GM12801 (cell line): ENCODE measurements around the gene SLC34A1.

Experiments
- TF ChIP-seq, protein P1 (sequence below): IDR thresholded peaks from one replicate; pipeline ENCODE4 v1.5.1; 2011; ENCODE audit warnings: control low read depth; ENCODE audit not compliant: insufficient read length; ENCODE audit errors: extremely low read depth

SLC34A1 gene

GRCh38 chr5:177367323-177367848 is 16.8 kb upstream of the SLC34A1 start:
- TF ChIP-seq, protein P1, sequence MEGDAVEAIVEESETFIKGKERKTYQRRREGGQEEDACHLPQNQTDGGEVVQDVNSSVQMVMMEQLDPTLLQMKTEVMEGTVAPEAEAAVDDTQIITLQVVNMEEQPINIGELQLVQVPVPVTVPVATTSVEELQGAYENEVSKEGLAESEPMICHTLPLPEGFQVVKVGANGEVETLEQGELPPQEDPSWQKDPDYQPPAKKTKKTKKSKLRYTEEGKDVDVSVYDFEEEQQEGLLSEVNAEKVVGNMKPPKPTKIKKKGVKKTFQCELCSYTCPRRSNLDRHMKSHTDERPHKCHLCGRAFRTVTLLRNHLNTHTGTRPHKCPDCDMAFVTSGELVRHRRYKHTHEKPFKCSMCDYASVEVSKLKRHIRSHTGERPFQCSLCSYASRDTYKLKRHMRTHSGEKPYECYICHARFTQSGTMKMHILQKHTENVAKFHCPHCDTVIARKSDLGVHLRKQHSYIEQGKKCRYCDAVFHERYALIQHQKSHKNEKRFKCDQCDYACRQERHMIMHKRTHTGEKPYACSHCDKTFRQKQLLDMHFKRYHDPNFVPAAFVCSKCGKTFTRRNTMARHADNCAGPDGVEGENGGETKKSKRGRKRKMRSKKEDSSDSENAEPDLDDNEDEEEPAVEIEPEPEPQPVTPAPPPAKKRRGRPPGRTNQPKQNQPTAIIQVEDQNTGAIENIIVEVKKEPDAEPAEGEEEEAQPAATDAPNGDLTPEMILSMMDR, result no peak

- TF ChIP-seq, protein P1, result no peak
Observed at GRCh38 chr5:177367981-177368868, 16.0 kb upstream of the SLC34A1 start.

DNA sequence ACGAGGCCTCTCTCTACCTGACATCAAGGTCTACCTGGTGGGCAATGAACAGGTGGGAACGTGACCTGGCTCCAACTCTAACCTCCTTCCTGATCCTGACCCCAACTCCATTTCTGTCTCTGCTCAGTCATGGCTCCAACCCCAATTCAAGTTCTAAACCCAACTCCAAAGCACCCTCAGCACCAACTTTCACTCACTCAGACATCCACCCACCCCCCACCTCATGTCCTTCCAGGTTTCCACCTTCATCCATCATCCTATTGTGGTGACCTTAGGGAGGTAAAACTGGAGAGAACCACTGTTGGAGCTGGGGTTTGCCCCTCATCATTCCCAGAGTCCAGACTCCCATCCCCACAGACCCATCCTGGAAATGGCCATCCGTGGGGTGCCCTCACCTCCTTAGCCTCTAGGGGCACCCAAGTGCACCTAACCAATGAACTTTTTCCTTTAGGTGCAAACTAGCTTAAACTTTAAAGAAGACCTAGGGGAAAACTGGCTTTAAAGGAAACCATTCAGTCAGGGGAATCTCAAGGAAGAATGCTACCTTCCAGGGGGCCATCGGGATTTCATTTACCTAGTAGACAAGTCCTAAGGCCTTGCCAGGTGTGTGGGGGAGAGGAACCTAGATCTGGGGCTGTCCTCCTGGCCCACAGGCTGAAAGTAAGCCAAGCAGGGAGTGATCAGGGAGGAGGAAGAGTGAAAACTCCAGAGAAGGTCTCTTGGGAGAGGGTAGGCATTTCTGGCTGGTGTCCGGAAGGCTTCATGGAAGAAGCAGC is 15.2 kb upstream of the SLC34A1 start:
- TF ChIP-seq, protein P1, result no peak

- TF ChIP-seq, protein P1, result no peak
Observed at GRCh38 chr5:177369645-177370440, 14.4 kb upstream of the SLC34A1 start.

DNA sequence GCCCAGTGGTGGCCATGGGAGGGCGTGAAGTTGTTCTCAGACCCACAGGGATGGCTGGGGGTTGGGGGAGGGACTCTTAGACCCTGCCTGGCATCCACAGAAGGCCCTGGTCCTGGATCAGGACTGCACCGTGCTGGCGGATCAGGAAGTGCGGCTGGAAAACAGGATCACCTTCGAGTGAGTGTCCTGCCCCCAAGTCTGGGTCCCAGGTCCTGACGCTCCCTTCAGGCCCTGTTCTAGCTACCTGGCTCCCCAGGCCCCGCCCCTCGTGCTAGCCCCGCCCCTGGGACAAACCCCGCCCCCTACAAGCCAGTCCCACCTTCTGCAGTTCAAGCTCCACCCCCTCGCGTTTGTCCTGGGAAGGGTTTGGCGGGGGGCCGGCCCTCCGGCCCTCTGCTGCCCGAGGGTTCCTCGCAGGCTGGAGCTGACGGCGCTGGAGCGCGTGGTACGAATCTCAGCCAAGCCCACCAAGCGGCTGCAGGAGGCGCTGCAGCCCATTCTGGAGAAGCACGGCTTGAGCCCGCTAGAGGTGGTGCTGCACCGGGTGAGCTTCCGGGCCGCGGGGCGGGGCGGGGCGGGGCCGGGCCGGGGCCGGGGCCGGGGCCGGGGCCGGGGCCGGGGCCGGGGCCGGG is 13.6 kb upstream of the SLC34A1 start:
- TF ChIP-seq, protein P1, result no peak

GRCh38 chr5:177371120-177372033 is 12.9 kb upstream of the SLC34A1 start:
- TF ChIP-seq, protein P1, result no peak
